Activated T-cell treated with anti-CD3 and anti-CD28 coated beads, Interleukin-2, amount 50 U/mL, for 48 hours (primary cell): Measurements from ENCODE around the gene AP4S1.
A peak's percentile ranks its signal among the peaks of the same experiment; 100 is the strongest.
"Not testable (repeated sequence)": the region's sequence is repeated elsewhere in the genome, so short reads cannot be mapped to it uniquely, and the experiment has no call there.

Experiments
- DNase-seq, 2 experiments: peaks; one replicate each; pipeline ENCODE4 v3.0.0-alpha.2; 2020

AP4S1 gene

GRCh38 chr14:31025367-31026076, at the start of gene AP4S1:
TSS of gene AP4S1 (plus strand) at chr14:31025649. CDS start at chr14:31066197, 40,548 bp downstream.
- DNase-seq: peak; percentile 73 to 76

GRCh38 chr14:30977752-30978151, 47.7 kb upstream of the AP4S1 start:
- DNase-seq: no peak

GRCh38 chr14:30980106-30980704, 45.2 kb upstream of the AP4S1 start:
- DNase-seq: peak in 1 of 2 experiments; percentile 30

GRCh38 chr14:30980980-30981379, 44.5 kb upstream of the AP4S1 start:
- no peak for DNase-seq

- DNase-seq: no peak
Observed at GRCh38 chr14:30982533-30982932, 42.9 kb upstream of the AP4S1 start.

- no peak for DNase-seq
Observed at GRCh38 chr14:30983858-30984257, 41.6 kb upstream of the AP4S1 start.

GRCh38 chr14:30985796-30986195, 39.7 kb upstream of the AP4S1 start:
- DNase-seq: no peak

GRCh38 chr14:30988509-30988908, 36.9 kb upstream of the AP4S1 start:
- DNase-seq: no peak

GRCh38 chr14:30990770-30991169, 34.7 kb upstream of the AP4S1 start:
- no peak for DNase-seq

- no peak for DNase-seq
Observed at GRCh38 chr14:30991408-30991807, 34.0 kb upstream of the AP4S1 start.

- DNase-seq: no peak
Observed at GRCh38 chr14:30993071-30993470, 32.4 kb upstream of the AP4S1 start.

GRCh38 chr14:30994681-30995620, 30.5 kb upstream of the AP4S1 start:
- DNase-seq: no peak

GRCh38 chr14:30995689-30996088, 29.8 kb upstream of the AP4S1 start:
- DNase-seq: no peak

GRCh38 chr14:30996892-30997659, 28.4 kb upstream of the AP4S1 start:
- DNase-seq: no peak

- no peak for DNase-seq
Observed at GRCh38 chr14:30998100-30998706, 27.2 kb upstream of the AP4S1 start.

GRCh38 chr14:30999038-30999773, 26.2 kb upstream of the AP4S1 start:
- DNase-seq: no peak

- DNase-seq: no peak
Observed at GRCh38 chr14:31000629-31001338, 24.7 kb upstream of the AP4S1 start.

- no peak for DNase-seq
Observed at GRCh38 chr14:31001339-31001658, 24.1 kb upstream of the AP4S1 start.

GRCh38 chr14:31003284-31003683, 22.2 kb upstream of the AP4S1 start:
- no peak for DNase-seq

GRCh38 chr14:31004007-31004406, 21.4 kb upstream of the AP4S1 start:
- not testable (repeated sequence) for DNase-seq

GRCh38 chr14:31006703-31007102, 18.7 kb upstream of the AP4S1 start:
- DNase-seq: no peak
